OCI-M1 (cell line): ENCODE data around the gene C1QB.

Experiments used
- DNase-seq: peaks from one replicate; lab custom pipeline; 2025; lab: John Stamatoyannopoulos, UW

C1QB gene

DNA sequence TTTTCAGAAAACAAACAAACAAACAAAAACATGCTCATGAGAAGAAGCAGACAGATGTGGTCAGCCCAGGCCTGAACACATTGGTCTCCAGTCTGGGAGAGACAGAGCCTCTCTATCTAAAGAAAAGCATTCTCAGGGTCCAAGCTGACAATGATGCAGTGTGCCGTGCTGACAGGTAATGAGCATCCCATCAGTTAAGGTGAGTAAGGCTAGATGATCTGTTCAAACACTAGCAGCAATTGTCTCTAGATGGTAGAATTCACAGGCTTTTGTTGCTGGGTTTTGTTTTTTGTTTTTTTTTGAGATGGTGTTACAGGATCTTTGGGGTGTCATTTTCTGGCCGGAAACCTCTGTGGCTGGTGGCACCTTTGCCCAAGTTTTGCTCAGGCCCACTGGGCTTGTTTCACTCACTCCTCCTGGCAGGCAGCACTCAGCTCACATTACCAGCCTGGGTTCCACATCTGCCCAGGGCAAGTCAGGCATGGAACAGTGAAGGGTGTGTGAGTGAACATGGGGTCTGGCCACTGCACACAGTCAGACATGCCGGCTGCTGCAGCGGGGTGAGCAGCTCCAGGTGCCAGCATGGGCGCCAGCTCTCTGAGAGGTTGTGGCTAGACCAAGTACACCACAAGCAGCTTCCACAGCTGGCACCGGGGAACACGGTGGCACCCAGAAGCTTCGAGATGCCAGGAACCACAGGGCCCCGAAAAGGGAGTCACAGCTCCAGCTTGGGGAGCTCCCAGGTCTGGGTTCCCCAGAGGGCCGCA, 19.2 kb upstream of the C1QB start:
- DNase-seq, result no peak

- no peak for DNase-seq
Measured at GRCh38 chr1:22635436-22635835, 17.6 kb upstream of the C1QB start.

DNA sequence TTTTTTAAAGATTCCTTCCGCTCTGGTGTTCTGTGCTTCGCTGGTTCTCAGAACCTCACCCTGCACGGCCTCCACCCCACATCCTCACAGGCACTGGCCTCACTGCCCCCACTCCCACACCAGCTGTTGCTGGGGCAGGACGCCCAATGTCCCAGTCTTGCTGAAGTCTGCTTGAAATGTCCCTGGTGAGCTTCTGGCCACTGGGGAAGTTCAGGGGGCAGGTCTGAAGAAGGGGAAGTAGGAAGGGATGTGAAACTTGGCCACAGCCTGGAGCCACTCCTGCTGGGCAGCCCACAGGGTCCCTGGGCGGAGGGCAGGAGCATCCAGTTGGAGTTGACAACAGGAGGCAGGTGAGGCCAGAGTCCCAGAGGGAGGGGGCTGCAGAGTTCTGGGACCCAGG, 16.7 kb upstream of the C1QB start, which contains the start of gene C1QA:
TSS of gene C1QA (plus strand) at position 276 of the 400 bp plus-strand sequence. CDS start 989 bp downstream, outside the sequence.
- DNase-seq, result peak; percentile 22

DNA sequence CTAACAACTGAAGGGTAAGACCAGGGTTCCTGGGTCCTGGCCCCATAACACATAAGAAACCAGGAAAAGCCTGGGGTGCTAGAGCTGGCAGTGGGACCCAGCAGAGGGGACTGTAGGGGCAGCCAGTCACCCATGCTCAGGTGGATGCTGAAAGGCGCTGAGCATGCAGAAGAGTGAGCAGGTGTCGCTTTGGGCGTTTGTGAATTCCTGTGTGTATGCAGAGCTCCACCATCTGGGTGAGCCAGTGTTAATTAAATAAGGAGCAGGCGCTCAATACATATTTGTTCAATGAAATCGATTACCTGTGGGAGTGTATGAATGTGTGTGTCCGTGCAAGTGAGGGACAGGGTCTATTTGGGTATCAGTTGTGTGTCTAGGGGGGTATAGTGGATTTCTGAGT, 16.1 kb upstream of the C1QB start:
- no peak for DNase-seq

GRCh38 chr1:22637907-22638445, 15.1 kb upstream of the C1QB start:
- no peak for DNase-seq

GRCh38 chr1:22638476-22639234, 14.4 kb upstream of the C1QB start:
- no peak for DNase-seq

DNA sequence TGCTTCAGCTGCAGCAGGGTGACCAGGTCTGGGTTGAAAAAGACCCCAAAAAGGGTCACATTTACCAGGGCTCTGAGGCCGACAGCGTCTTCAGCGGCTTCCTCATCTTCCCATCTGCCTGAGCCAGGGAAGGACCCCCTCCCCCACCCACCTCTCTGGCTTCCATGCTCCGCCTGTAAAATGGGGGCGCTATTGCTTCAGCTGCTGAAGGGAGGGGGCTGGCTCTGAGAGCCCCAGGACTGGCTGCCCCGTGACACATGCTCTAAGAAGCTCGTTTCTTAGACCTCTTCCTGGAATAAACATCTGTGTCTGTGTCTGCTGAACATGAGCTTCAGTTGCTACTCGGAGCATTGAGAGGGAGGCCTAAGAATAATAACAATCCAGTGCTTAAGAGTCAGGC, 13.8 kb upstream of the C1QB start:
- DNase-seq, result peak; percentile 40

- DNase-seq, result no peak
Measured at GRCh38 chr1:22641247-22641646, 11.8 kb upstream of the C1QB start.

DNA sequence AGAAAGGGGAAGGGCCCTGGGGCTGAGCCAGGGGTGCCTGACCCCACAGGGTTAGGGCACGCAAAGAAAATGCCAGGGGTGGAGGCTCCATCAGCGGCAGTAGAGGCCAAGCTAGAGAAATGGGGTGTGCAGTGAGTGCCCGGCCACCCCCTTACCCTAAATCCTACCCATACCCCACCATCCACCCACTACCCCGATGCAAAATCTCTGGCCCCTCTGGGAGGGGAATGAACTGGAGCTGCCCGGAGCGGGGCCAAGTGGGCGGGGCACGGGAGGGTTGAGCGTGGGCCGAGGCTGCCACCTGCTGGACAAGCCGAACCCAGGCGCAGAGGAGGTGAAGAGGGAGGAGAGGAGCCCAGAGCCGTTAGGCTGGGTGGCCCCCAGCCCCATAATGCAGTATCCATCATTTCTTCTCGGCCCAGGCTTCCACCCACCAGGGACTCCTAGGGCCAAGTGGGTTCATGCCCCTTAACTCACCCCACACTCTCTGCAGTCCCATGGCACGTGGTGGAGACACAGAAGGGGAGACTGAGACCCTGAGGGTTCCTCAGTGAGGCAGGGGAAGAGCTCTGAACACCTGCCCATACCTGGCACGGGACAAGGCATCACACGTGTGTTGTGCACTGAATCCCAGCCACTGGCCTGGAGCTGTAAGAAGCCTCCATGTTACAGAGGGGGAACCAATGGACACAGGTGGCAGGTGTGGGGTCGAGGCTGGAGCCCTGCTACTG, 11.0 kb upstream of the C1QB start:
- peak; percentile 62 for DNase-seq

DNA sequence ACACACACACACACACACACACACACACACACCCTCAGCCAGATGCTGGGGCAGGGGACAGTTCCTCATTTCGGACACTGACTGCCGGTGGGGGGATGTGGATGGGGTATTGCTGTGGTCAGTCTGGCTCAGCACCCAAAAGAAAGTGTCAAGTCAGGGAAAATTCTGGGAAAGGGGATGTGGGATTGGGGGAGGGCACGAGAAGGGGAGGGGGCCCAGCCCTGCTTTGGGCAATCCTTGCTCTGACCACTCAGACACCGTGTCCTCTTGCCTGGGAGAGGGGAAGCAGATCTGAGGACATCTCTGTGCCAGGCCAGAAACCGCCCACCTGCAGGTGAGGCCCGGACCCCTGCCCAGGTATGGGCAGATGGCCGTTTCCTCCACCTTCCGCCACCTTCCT, 9.7 kb upstream of the C1QB start, which contains the start of gene C1QC:
TSS of gene C1QC (plus strand) at position 253 of the 400 bp plus-strand sequence. CDS start 391 bp downstream, outside the sequence.
- peak; percentile 41 for DNase-seq

- DNase-seq, result no peak
Measured at GRCh38 chr1:22643928-22644327, 9.1 kb upstream of the C1QB start.

- DNase-seq, result no peak
Measured at GRCh38 chr1:22645931-22646330, 7.1 kb upstream of the C1QB start.

DNA sequence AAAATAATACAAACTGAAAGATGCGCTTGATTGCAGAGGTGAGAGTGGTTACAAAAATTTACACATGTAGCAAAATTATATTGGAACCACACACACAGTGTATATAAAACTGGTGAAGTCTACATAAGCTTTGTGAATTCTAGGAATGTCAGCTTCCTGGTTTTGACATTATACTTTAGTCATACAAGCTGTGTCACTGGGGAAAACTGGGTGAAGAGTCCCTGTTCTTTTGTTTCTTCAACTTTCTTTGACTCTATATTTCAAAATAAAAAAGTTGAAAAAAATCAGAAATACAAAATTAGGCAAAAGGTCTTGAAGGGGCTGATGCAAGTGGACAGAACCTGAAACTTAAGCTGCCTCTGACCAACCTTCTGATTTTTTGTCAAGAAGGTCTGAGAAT, 6.7 kb upstream of the C1QB start:
- no peak for DNase-seq

DNA sequence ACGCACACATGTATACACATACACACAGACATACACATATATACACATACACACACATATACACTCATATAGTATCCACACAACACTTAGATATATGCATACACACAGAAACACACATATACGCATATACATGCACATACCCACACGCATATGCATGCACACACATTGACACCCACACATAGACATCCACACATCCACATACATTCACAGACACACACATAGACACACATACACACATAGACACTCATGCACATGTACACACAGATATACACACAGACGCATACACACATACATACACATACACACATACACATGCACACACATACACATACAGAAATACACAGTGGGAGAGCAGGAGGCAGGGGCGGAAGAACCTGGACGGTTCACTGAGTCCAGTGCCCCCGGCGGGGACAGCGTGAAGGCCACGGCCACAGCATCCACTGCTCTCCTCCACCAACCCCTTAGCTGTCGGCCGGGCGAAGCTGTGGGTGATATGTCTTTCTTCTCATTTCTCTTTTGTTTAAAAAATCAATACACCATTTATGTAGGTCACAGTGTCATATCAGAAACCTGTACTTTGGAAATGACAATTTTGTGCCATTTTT, 2.8 kb upstream of the C1QB start:
- no peak for DNase-seq

DNA sequence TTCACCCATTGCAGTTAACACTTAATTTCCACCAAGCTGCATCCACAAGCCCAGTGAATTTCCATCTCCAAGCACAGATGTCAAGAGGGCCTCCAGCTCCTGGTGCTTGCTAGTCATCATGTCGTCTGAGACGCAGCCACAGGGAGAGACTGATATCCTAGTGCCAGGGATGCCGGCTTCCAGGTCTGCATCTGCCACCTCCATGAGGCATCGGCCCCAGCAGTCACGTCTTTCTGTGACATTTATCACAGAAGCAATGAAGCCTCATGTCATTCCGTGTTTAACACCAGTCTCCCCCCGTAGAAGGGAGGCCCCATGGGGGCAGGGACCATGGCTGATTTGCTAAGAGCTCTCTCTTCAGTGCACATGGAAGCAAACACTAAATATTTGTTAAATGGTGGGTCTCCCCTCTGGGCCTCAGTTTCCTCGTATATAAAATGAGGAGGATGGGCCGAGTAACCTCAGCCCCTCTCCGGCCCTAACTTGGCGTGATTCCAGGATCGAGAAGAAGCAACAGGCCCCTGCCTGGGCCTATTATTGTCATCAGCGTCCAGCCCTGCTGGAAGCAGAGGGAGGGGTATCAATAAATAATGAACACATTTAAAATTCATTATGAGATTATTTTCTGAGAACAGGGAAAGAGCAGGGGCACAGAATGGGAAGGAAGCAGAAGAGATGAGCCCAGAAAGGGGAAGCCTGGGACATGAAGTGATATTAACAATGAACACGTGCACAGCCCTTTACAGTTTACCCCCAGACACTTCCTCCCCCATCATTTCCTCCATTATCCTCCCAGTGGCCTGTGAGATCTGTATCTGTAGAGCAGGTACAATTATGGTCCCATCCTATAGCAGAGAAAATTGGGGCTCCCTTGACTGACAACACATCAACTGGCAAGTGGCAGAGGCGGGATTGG, 837 bp upstream of the C1QB start:
- DNase-seq, result no peak

DNA sequence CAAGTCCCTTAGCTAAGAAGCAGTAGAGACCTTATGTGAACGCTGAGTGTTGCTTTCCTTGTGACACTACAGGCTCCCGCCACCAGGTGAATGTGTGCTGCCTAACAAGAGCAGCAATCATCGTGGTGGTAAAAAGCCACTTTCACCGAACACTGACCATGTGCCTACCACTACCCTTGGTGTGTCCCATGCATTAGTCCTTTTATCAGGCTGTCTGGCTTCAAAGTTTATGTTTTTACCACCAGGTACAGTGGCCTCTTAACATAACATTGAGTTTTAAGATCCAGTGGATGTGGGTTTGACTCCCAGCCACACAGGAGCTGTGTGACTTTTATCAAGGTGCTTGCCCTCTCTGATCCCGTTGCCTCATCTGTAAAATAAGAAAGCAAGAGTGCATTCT, 1.7 kb downstream of the C1QB start:
- no peak for DNase-seq

- DNase-seq, result no peak
Measured at GRCh38 chr1:22658385-22659163, 5.5 kb downstream of the C1QB start.

GRCh38 chr1:22660716-22661241, 7.7 kb downstream of the C1QB start:
- DNase-seq, result no peak

- no peak for DNase-seq
Measured at GRCh38 chr1:22661880-22662279, 8.8 kb downstream of the C1QB start.

DNA sequence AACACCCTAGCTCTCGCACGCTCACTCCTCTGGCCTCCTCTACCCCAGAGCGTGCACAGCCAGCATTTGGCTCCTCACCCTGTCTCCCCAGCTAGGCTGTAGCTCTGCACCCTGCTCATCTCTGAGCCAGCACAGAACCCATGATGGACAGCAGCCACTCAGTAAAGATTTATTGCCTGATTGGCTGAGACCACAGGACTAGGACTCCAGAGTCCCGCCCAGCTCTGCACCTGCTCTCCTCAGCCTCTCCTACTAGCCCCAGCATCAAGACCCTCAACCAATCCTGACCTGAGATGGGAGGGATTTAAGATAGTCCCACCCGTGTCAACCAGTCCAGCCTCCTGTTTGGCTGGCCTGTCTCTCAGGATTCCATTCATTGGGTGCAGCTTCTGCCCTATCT, 9.3 kb downstream of the C1QB start:
- DNase-seq, result peak; percentile 12
